Keratinocyte (primary cell): ENCODE data around the gene ENPP6. TPM values are rescaled to one million over a fixed set of nuclear protein-coding genes. Genes with fewer than 3 reads are reported as not detected.

Source experiments
- DNase-seq: peaks from one replicate; pipeline ENCODE4 v3.0.0-alpha.2; 2011; ENCODE audit warnings: low read depth, missing footprints, low spot score
- FAIRE-seq: peaks from 2 replicates; lab custom pipeline; 2011; peaks lifted over from hg19 to GRCh38; lab: Jason Lieb, UNC
- H2AFZ ChIP-seq: 2 replicates; pipeline ENCODE4 v1.6.0; 2012; ENCODE audit warnings: low read length, control low read depth, inconsistent platforms; ENCODE audit not compliant: control insufficient read depth
- H3K27ac ChIP-seq: 2 replicates; pipeline ENCODE4 v1.5.1; 2011; ENCODE audit warnings: low read length; ENCODE audit not compliant: control insufficient read depth, insufficient read depth
- H3K27me3 ChIP-seq: 3 replicates; pipeline ENCODE4 v1.6.0; 2011; ENCODE audit warnings: low read length; ENCODE audit not compliant: control insufficient read depth, insufficient read depth; ENCODE audit errors: extremely low read depth
- H3K36me3 ChIP-seq, 2 experiments: 2 replicates in 1 of 2; 3 replicates in 1 of 2; pipeline ENCODE4 v1.5.1; 2011; ENCODE audit warnings: low read length in 2 of 2, mild to moderate bottlenecking in 1 of 2; ENCODE audit not compliant: control insufficient read depth in 2 of 2, insufficient read depth in 2 of 2; ENCODE audit errors: extremely low read depth in 1 of 2
- H3K4me1 ChIP-seq: 3 replicates; pipeline ENCODE4 v1.5.1; 2011; ENCODE audit warnings: low read length; ENCODE audit not compliant: control insufficient read depth, insufficient read depth; ENCODE audit errors: extremely low read depth
- H3K4me2 ChIP-seq: 3 replicates; pipeline ENCODE4 v1.6.0; 2011; ENCODE audit warnings: low read depth, low read length; ENCODE audit not compliant: control insufficient read depth, insufficient read depth; ENCODE audit errors: extremely low read depth
- H3K4me3 ChIP-seq, 3 experiments: fragments of 200-600 bp in 1 of 3; sonication (generic) in 1 of 3; 2 replicates in 2 of 3; 3 replicates in 1 of 3; pipeline ENCODE4 v1.5.1; 2011 to 2016; ENCODE audit warnings: low read length in 3 of 3, mild to moderate bottlenecking in 3 of 3, control low read depth in 2 of 3, inconsistent platforms in 1 of 3, low read depth in 1 of 3, mixed read lengths in 1 of 3, mixed run types in 1 of 3, moderate library complexity in 1 of 3; ENCODE audit not compliant: control insufficient read depth in 2 of 3, insufficient read depth in 2 of 3; ENCODE audit errors: extremely low read depth in 1 of 3
- H3K79me2 ChIP-seq: 2 replicates; pipeline ENCODE4 v1.6.0; 2012; ENCODE audit warnings: low read length; ENCODE audit not compliant: control insufficient read depth, insufficient read depth
- H3K9ac ChIP-seq: 3 replicates; pipeline ENCODE4 v1.6.0; 2011; ENCODE audit warnings: low read length; ENCODE audit not compliant: control insufficient read depth, insufficient read depth; ENCODE audit errors: extremely low read depth
- H3K9me1 ChIP-seq: 3 replicates; pipeline ENCODE4 v1.6.0; 2011; ENCODE audit warnings: low read length; ENCODE audit not compliant: control insufficient read depth, insufficient read depth; ENCODE audit errors: extremely low read depth
- H3K9me3 ChIP-seq: 2 replicates; pipeline ENCODE4 v1.5.1; 2012; ENCODE audit warnings: low read depth, low read length; ENCODE audit not compliant: control insufficient read depth
- H4K20me1 ChIP-seq: 3 replicates; pipeline ENCODE4 v1.6.0; 2011; ENCODE audit warnings: low read length; ENCODE audit not compliant: control insufficient read depth, insufficient read depth; ENCODE audit errors: extremely low read depth
- CTCF ChIP-seq, 3 experiments: IDR thresholded peaks in 1 of 3; conservative IDR thresholded peaks in 1 of 3; optimal IDR thresholded peaks in 1 of 3; 2 replicates in 2 of 3; 3 replicates in 1 of 3; pipeline versions ENCODE3 to v1.5.1; 2011; ENCODE audit warnings: low read length in 3 of 3, mild to moderate bottlenecking in 3 of 3, moderate library complexity in 2 of 3, control low read depth in 1 of 3, inconsistent platforms in 1 of 3; ENCODE audit not compliant: insufficient read depth in 2 of 3; ENCODE audit errors: extremely low read depth in 1 of 3
- EZH2 ChIP-seq: IDR thresholded peaks from one replicate; pipeline ENCODE4 v1.6.1; 2012; ENCODE audit warnings: inconsistent platforms, mild to moderate bottlenecking, low read length, moderate library complexity
- dilution Hi-C: fragments of 300-500 bp; cut with MboI; formaldehyde crosslinking; loops from one replicate; pipeline ENCODE4 v1.7.0; 2020; ENCODE audit warnings: low sequenced_read_pairs; ENCODE audit not compliant: extremely low pct_ligation_motif_present
- polyA plus RNA-seq, 5 experiments: library from polyadenylated mRNA; depleted of rRNA in 3 of 5; stranded (reverse) in 3 of 5; stranded (forward) in 1 of 5; unstranded in 1 of 5; fragments of >200 nt; gene quantifications; 1 replicate in 1 of 5; 2 replicates in 3 of 5; 3 replicates in 1 of 5; pipeline versions ENCODE4 v1.2.1 to v1.2.3, GENCODE V29; 2011 to 2012; ENCODE audit warnings: missing spikeins in 2 of 5, low read depth in 1 of 5, low replicate concordance in 1 of 5

ENPP6 gene
- polyA plus RNA-seq, 1 donor (not counting 4 experiments of a cell fraction or from before 2014, with no cell fraction given) = not detected

DNA sequence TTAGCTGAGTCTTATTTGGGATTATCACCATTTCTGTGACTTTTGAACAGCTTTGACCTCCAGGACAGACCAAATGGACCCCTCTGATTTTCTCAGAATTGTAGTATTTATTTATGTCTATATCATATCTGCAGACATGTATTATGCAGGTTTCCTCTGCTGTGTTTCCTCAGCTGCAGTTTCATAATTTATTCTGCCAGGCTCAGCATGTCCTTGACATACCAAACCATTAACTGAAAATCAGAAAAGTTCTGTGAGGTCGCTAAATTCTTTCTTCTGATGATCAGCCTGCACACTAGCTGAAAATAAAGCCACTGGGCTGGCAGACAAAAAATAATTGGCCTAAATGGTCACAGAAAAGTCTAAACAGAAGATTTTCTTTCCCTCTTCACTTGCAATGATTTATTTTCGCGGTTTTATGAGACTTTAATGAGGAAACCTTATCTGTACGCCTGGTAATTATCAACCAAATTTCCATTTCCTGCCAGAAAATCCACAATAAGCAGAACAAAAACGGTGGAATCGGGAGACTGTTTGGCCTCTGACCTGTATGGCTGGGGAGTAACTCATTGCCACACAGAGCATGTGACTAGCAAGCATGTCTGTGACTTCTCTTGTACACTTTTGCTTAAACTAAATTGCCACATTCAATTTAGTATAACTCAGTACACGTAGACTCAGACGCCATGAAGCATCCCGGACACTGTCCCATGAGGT, 150.9 kb downstream of the ENPP6 start:
- H3K27ac ChIP-seq = no peak overlapping the region
- no peaks in the 10 kb centered on the region for H3K79me2 ChIP-seq
- dilution Hi-C loops = no loop called here
- no peaks in the 10 kb centered on the region for H3K4me1 ChIP-seq
- no peaks in the 10 kb centered on the region for H3K27me3 ChIP-seq
- H3K9me3 ChIP-seq = no peaks in the 10 kb centered on the region
- no peak overlapping the region for H3K4me3 ChIP-seq
- no peak overlapping the region for H2AFZ ChIP-seq
- H4K20me1 ChIP-seq = no peaks in the 10 kb centered on the region
- FAIRE-seq = no peak
- no peak overlapping the region for H3K9ac ChIP-seq
- no peaks in the 10 kb centered on the region for H3K36me3 ChIP-seq
- DNase-seq = no peak
- no peak for TF ChIP-seq EZH2
- no peak for TF ChIP-seq CTCF (optimal IDR thresholded peaks at IDR 0.05 in 1 of 3, IDR thresholded peaks at IDR 0.05 in 1 of 3, conservative IDR thresholded peaks at IDR 0.05 in 1 of 3; ENCODE audit: extremely low read depth in 1 of 3, insufficient read depth in 2 of 3, low read length in 3 of 3)
- no peak overlapping the region for H3K4me2 ChIP-seq
- H3K9me1 ChIP-seq = no peaks in the 10 kb centered on the region

GRCh38 chr4:184064877-184065276, 152.8 kb downstream of the ENPP6 start:
- Histone ChIP-seq H3K27me3 (no peaks in the 10 kb centered on the region), H3K4me2 (no peak overlapping the region), H3K4me3 (no peak overlapping the region), H3K9ac (no peak overlapping the region), H3K36me3 (no peaks in the 10 kb centered on the region), H3K4me1 (no peaks in the 10 kb centered on the region), H2AFZ (no peak overlapping the region), H4K20me1 (no peaks in the 10 kb centered on the region), H3K9me1 (no peaks in the 10 kb centered on the region), H3K27ac (no peak overlapping the region), H3K79me2 (no peaks in the 10 kb centered on the region), H3K9me3 (no peaks in the 10 kb centered on the region)
- dilution Hi-C loops = no loop called here
- DNase-seq (no peak), FAIRE-seq (no peak)
- TF ChIP-seq EZH2 (no peak), CTCF (optimal IDR thresholded peaks at IDR 0.05 in 1 of 3, IDR thresholded peaks at IDR 0.05 in 1 of 3, conservative IDR thresholded peaks at IDR 0.05 in 1 of 3; ENCODE audit: extremely low read depth in 1 of 3, insufficient read depth in 2 of 3, low read length in 3 of 3) (no peak)
